ENCODE data around the gene TMEM88. TPM values are rescaled to one million over a fixed set of nuclear protein-coding genes. Genes with fewer than 3 reads are reported as not detected.

Gene TMEM88
- total RNA-seq, 1 donor from 2014 or later: not detected

GRCh38 chr17:7846765-7847661 is 7.9 kb upstream of the TMEM88 start:
- no peak for TF ChIP-seq CTCF (IDR thresholded peaks at IDR 0.05; ENCODE audit: insufficient read depth, low read length, severe bottlenecking)
- no peaks in the 10 kb centered on the region for H3K27me3 ChIP-seq (ENCODE audit: control insufficient read depth, insufficient read depth, low read length)
- FAIRE-seq (no peak), DNase-seq (ENCODE audit: low read depth) (no peak)
- H3K36me3 ChIP-seq (ENCODE audit: control insufficient read depth, insufficient read depth, low read length): peaks cover 49% of the 10 kb centered on the region
- H3K4me3 ChIP-seq (ENCODE audit: low read depth, low read length): no peak overlapping the region

GRCh38 chr17:7848131-7848579 is 6.7 kb upstream of the TMEM88 start:
- Histone ChIP-seq H3K4me3 (ENCODE audit: low read depth, low read length) (no peak overlapping the region), H3K36me3 (ENCODE audit: control insufficient read depth, insufficient read depth, low read length) (peaks cover 61% of the 10 kb centered on the region), H3K27me3 (ENCODE audit: control insufficient read depth, insufficient read depth, low read length) (no peaks in the 10 kb centered on the region)
- DNase-seq (ENCODE audit: low read depth): no peak
- no peak for TF ChIP-seq CTCF (IDR thresholded peaks at IDR 0.05; ENCODE audit: insufficient read depth, low read length, severe bottlenecking)
- no peak for FAIRE-seq

- Histone ChIP-seq H3K4me3 (ENCODE audit: low read depth, low read length) (no peak overlapping the region), H3K36me3 (ENCODE audit: control insufficient read depth, insufficient read depth, low read length) (peaks cover 63% of the 10 kb centered on the region), H3K27me3 (ENCODE audit: control insufficient read depth, insufficient read depth, low read length) (no peaks in the 10 kb centered on the region)
- DNase-seq (ENCODE audit: low read depth) (no peak), FAIRE-seq (no peak)
- no peak for TF ChIP-seq CTCF (IDR thresholded peaks at IDR 0.05; ENCODE audit: insufficient read depth, low read length, severe bottlenecking)
Measured at GRCh38 chr17:7848739-7849129, 6.1 kb upstream of the TMEM88 start.

- no peak for TF ChIP-seq CTCF (IDR thresholded peaks at IDR 0.05; ENCODE audit: insufficient read depth, low read length, severe bottlenecking)
- H3K27me3 ChIP-seq (ENCODE audit: control insufficient read depth, insufficient read depth, low read length): no peaks in the 10 kb centered on the region
- no peak overlapping the region for H3K4me3 ChIP-seq (ENCODE audit: low read depth, low read length)
- peaks cover 63% of the 10 kb centered on the region for H3K36me3 ChIP-seq (ENCODE audit: control insufficient read depth, insufficient read depth, low read length)
- DNase-seq (ENCODE audit: low read depth) (no peak), FAIRE-seq (no peak)
Measured at GRCh38 chr17:7849130-7849750, 5.6 kb upstream of the TMEM88 start.

- DNase-seq (ENCODE audit: low read depth) (no peak), FAIRE-seq (no peak)
- no peaks in the 10 kb centered on the region for H3K27me3 ChIP-seq (ENCODE audit: control insufficient read depth, insufficient read depth, low read length)
- H3K4me3 ChIP-seq (ENCODE audit: low read depth, low read length): no peak overlapping the region
- peaks cover 62% of the 10 kb centered on the region for H3K36me3 ChIP-seq (ENCODE audit: control insufficient read depth, insufficient read depth, low read length)
- TF ChIP-seq CTCF (IDR thresholded peaks at IDR 0.05; ENCODE audit: insufficient read depth, low read length, severe bottlenecking): no peak
Measured at GRCh38 chr17:7849751-7850504, 4.9 kb upstream of the TMEM88 start.

Measured in bronchial epithelial cell (primary cell).